Panc1 (cell line): ENCODE results near the gene DARS2.

ENCODE experiments used
- SIN3A ChIP-seq: IDR thresholded peaks from 2 replicates; pipeline ENCODE4 v1.6.1; 2012; ENCODE audit warnings: low read depth, mild to moderate bottlenecking, low read length, moderate library complexity, borderline replicate concordance; ENCODE audit not compliant: insufficient read depth
- TF ChIP-seq, protein P1 (sequence below): fragments of 450-650 bp; IDR thresholded peaks from 2 replicates; pipeline ENCODE4 v1.5.1; 2017; ENCODE audit warnings: mild to moderate bottlenecking
- TF ChIP-seq, protein P2 (sequence below), 2 experiments: IDR thresholded peaks; 2 replicates each; pipeline ENCODE4 v1.6.1; 2011 to 2012; ENCODE audit warnings: low read depth in 2 of 2, control low read depth in 1 of 2, low read length in 1 of 2, mild to moderate bottlenecking in 1 of 2, moderate library complexity in 1 of 2; ENCODE audit not compliant: insufficient read depth in 1 of 2

- TF ChIP-seq, protein P1, sequence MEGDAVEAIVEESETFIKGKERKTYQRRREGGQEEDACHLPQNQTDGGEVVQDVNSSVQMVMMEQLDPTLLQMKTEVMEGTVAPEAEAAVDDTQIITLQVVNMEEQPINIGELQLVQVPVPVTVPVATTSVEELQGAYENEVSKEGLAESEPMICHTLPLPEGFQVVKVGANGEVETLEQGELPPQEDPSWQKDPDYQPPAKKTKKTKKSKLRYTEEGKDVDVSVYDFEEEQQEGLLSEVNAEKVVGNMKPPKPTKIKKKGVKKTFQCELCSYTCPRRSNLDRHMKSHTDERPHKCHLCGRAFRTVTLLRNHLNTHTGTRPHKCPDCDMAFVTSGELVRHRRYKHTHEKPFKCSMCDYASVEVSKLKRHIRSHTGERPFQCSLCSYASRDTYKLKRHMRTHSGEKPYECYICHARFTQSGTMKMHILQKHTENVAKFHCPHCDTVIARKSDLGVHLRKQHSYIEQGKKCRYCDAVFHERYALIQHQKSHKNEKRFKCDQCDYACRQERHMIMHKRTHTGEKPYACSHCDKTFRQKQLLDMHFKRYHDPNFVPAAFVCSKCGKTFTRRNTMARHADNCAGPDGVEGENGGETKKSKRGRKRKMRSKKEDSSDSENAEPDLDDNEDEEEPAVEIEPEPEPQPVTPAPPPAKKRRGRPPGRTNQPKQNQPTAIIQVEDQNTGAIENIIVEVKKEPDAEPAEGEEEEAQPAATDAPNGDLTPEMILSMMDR: no peak
- TF ChIP-seq, protein P2, sequence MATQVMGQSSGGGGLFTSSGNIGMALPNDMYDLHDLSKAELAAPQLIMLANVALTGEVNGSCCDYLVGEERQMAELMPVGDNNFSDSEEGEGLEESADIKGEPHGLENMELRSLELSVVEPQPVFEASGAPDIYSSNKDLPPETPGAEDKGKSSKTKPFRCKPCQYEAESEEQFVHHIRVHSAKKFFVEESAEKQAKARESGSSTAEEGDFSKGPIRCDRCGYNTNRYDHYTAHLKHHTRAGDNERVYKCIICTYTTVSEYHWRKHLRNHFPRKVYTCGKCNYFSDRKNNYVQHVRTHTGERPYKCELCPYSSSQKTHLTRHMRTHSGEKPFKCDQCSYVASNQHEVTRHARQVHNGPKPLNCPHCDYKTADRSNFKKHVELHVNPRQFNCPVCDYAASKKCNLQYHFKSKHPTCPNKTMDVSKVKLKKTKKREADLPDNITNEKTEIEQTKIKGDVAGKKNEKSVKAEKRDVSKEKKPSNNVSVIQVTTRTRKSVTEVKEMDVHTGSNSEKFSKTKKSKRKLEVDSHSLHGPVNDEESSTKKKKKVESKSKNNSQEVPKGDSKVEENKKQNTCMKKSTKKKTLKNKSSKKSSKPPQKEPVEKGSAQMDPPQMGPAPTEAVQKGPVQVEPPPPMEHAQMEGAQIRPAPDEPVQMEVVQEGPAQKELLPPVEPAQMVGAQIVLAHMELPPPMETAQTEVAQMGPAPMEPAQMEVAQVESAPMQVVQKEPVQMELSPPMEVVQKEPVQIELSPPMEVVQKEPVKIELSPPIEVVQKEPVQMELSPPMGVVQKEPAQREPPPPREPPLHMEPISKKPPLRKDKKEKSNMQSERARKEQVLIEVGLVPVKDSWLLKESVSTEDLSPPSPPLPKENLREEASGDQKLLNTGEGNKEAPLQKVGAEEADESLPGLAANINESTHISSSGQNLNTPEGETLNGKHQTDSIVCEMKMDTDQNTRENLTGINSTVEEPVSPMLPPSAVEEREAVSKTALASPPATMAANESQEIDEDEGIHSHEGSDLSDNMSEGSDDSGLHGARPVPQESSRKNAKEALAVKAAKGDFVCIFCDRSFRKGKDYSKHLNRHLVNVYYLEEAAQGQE (IDR thresholded peaks at IDR 0.05; ENCODE audit: insufficient read depth in 1 of 2, low read depth in 2 of 2, low read length in 1 of 2): no peak
- TF ChIP-seq SIN3A: no peak
Measured at GRCh38 chr1:173853074-173853473, 28.6 kb downstream of the DARS2 start.
